Caki2 (cell line): Measurements from ENCODE around the gene IMP4. TPM values are rescaled to one million over a fixed set of nuclear protein-coding genes. Genes with fewer than 3 reads are reported as not detected.
A peak's percentile ranks its signal among the peaks of the same experiment; 100 is the strongest.

Experiments used
- DNase-seq: peaks from one replicate; pipeline ENCODE4 v3.0.0-alpha.2; 2015; ENCODE audit warnings: low read depth
- in situ Hi-C: cut with HindIII; loops from 2 replicates; pipeline ENCODE4 v1.10.0; 2016; ENCODE audit warnings: low sequenced_read_pairs, low pct_unique_long_range_greater_than_20kb, mixed read lengths
- total RNA-seq: library from RNA; depleted of rRNA; stranded (reverse); fragments of >200 nt; shearing (Covaris generic); gene quantifications from 2 replicates; pipeline ENCODE4 v1.2.3, GENCODE V29; 2014; ENCODE audit warnings: low replicate concordance; rRNA removed

Gene IMP4
- total RNA-seq, 1 experiment from 2014 or later: 78.6 TPM

DNA sequence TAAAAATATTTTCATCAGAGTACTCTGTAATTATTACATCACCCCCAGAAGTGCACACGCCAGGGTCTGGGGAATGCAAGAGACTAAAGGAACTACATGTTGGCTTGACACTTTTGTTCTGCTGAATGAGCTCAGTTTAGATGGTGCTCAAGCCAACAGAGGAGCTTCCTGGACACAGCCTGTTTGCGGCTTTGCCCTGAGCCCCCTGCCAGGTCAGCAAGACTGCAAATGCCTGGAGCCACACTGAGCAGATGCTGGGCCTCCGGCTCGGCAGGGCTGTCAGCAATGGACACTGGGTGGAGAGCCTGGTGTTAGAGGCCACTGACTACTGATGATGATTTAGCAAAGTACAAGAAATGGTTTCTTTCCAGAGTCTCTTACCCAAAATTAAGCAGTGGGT, 45.1 kb downstream of the IMP4 start:
- in situ Hi-C loops: no loop called here

DNA sequence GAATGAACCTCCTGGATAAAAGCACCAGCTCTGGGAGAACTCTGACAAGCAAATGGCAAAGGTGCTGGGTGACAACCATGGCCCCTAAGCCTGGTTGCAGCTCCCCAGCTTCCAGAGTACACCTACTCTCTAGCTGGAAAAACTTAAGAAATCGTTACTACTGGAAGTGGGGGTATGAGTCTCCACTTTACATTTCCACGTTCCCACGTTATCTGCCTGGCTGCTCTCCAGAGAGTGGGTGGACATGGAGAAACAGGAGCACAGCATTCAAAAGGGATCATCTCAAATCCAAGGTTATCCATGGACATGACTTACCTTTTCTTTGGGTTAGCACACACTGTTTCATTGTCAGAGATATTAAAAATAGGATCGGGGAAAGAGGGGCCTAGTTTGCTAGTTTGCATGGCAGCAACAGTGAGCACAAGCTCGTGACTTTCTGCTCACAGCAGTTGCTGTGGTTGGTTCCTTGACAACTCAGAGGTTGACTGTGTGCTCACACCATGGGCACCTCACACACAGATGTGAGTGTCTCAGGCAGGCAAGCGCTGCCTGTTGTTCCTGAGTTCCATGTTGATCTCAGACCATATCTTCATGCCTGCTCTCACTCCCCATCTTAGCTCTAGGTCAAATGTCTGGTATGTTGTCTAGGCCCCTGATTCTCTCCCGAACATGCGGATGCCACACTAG, 45.7 kb downstream of the IMP4 start:
- in situ Hi-C loops: no loop called here

More for the DNA sequence above, 45.1 kb downstream of the IMP4 start:
- DNase-seq: no peak

DNA sequence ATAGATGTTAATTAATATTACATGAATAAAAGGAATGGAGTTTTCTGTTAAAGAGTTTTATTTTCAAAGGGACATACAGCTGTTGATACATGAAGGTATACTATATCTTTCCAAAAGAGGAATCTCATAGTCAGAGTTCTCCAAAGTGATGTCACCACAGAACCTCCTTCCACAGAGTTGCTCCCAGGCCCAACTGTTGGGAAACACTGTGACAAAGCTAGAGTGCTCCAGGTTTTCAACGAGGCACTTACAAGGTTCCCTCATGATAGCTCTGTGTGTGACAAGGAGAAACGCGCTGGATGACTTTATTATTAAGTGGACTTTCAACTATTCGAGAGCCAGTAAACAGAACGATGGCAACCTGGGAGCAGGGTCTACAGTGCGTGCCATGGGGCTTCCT, 46.7 kb downstream of the IMP4 start:
- no peak for DNase-seq
- in situ Hi-C loops: no loop called here

More for the DNA sequence above, 45.7 kb downstream of the IMP4 start:
- no peak for DNase-seq

DNA sequence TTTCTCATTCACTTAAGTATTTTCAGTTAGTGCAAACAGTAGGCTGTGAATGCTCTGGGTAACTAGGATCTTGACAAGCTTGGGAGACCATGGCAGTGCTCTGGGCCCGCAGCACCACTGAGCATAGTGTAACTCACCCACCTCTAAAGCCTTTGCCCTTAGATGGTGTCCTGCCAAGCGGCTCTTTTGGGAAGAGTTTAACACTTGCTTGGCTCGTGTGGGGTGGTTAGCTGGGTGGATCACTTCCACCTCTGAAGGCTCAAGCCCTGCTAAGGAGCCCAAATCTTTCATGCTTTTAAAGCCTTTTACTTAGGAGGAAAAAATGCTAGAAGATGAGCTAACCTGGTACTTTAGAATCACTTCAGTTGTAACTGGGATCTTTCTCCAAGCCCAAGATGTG, 47.1 kb downstream of the IMP4 start:
- in situ Hi-C loops: no loop called here
- no peak for DNase-seq

DNA sequence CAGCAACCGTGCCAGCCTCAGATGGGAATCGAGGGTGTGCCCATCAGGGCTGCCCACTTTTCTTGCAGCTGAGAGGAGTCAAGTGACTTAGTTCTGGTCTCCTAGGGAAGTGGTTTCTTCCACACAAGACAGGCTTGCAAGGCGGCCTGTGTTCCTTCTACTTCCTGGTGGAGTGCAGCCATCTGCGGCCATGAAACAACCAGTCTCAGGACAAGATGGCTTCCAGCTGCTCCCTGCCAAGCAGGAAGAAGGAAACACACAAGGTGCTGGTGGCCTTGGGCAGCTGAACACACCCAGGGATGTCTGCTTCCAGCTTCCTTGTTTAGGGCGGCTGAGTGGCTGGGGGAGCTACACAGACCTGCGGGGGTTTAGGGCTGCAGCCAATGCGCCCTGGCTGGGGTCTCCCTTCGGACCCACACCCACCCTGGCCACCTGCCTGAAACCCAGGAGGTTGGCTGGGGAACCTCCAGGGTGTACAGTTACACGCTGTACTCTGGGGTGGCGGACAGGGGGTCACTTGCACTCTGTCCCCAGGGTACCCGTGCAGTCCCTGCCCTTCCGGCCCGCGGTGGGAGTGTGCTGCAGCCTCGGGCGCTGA, 47.9 kb downstream of the IMP4 start:
- DNase-seq: peak; percentile 30
- in situ Hi-C loops: no loop called here

DNA sequence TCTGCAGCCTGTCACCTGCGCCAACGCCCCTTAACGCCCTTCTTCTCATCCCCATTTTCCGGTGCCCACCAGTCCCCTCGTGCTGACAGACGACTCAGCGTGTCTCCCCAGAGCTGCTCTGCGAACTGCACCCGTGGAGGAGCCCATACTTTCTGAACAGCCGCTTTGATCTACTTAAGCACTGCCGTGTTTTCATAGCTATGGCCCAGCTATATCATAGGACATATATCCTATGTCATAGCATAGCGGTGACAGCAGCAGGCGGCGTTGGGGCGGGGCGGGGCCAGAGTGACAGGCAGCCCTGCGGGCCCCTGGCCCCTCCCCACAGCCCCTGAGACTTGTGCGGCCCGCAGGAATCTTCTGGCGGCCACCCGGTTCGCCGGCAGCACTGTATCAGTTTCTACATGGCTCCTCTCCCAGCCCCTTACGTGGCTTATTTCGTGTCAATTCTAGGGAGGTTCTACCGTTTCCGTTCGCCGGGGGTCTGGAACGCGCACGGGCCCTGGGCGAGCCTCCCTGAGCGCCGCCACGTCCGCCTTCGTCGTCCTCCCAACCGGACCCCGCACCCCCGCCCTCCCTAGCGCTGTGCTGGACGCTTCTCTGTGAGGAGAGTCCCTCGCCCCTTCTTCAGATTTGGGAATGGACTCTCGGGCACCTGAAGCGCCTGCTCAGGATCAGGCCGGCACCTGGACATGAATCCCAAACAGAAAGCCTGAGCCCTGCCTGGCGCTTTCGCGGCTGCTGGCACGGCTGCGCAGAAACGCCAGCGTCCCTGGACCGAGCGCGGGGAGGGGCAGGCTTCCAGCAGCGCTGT, 48.6 kb downstream of the IMP4 start:
- in situ Hi-C loops: no loop called here
- peak; percentile 72 for DNase-seq

DNA sequence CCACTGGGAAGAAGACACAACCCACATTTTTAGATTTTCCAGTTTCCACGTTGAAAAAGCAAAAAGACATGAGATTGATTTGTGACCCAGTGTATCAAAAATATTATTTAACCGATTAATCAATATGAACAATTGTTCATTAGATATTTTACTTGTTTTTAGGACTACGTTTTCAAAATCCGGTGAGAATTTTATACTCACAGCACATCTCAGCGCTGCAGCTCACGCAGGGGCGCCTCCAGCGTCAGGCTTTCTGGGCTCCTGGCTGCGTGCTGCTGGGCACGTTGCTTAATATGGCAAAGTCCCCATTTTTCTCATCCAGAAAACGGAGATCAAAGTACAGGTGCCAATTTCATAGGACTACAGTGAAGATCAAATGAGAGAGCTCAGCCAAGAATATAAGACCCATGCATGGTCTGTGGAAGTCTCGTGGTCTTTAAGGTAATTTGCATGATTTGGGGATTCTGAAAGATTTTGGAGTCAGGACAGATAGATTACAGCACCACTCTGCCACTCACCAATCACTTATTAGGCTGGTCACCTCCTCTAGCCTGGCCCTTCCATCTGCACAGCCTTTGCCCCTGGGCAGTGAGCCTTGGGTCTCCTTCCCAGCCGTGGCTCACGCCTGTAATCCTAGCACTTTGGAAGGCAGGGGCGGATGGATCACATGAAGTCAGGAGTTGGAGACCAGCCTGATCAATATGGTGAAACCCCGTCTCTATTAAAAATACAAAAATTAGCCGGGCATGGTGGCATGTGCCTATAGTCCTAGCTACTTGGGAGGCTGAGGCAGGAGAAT, 49.4 kb downstream of the IMP4 start:
- in situ Hi-C loops: no loop called here

DNA sequence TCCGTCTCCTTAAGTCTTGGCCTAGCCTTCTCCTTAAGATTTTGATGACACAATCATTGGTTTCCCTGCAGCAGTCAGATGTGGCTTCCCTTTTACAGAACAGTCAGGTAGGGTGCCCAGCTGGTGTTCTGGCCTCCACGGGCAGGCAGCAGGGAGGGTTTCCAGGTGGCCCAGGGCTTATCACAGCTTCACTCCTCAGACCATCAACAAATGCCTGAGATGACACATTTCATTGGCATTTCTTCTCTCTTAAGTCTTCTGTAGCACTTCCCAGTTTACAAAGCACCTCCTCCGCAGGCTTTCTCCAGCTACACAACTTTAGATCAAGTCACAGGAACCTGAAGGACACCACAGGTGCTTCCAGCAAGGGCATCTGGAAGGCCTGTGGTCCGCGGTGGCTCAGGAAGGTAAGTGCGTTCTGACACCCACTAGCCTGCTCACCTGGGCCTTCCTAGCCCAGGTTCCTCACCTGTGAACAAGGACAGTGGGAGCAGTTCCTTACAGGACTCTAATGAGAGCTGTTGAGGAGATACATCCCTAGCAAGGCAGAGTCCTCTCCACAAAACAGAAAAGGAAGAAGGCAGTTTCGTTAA, 50.7 kb downstream of the IMP4 start:
- in situ Hi-C loops: no loop called here
- peak; percentile 33 for DNase-seq

More for the DNA sequence above, 49.4 kb downstream of the IMP4 start:
- DNase-seq: no peak

Other genes with a start within 250 kb of the IMP4 start
- 1.8 and 6.4 TPM in 2 replicates for gene POTEF, start 213.7 kb upstream of the IMP4 start, total RNA-seq
- 19.9 and 37.3 TPM in 2 replicates for gene CCDC74B, start 197.8 kb upstream of the IMP4 start, total RNA-seq
- gene SMPD4, start 161.3 kb upstream of the IMP4 start, total RNA-seq: 38.0 and 46.7 TPM in 2 replicates
- gene MZT2B, start 160.6 kb upstream of the IMP4 start, total RNA-seq: 330 and 444 TPM in 2 replicates
- not detected in 2 replicates for gene TUBA3E, start 144.5 kb upstream of the IMP4 start, total RNA-seq
- 20.8 and 26.1 TPM in 2 replicates for gene PTPN18, start 13.2 kb downstream of the IMP4 start, total RNA-seq
- not detected in 2 replicates for gene POTEI, start 166.4 kb downstream of the IMP4 start, total RNA-seq
- gene CFC1B, start 178.3 kb downstream of the IMP4 start, total RNA-seq: not detected in 2 replicates